HG03469 (cell line): Measurements from ENCODE around the gene GLYR1.

Source experiments
- ATAC-seq: cut with Tn5 transposase; IDR thresholded peaks from one replicate; pipeline ENCODE4 v1.9.1; 2021; ENCODE audit warnings: mild to moderate bottlenecking, moderate library complexity, moderate number of reproducible peaks; ENCODE audit not compliant: unreplicated experiment

Gene GLYR1

GRCh38 chr16:4852221-4852872 is 5.3 kb upstream of the GLYR1 start:
- ATAC-seq: no peak

- ATAC-seq: no peak
These were observed 3.1 kb upstream of the GLYR1 start for GRCh38 chr16:4850211-4850610.

- peak; percentile 12 for ATAC-seq
These were observed 893 bp upstream of the GLYR1 start for GRCh38 chr16:4847774-4848587.

GRCh38 chr16:4846503-4846900 is 586 bp downstream of the GLYR1 start:
- ATAC-seq: peak; percentile 16

- ATAC-seq: no peak
These were observed 6.1 kb downstream of the GLYR1 start for GRCh38 chr16:4840984-4841383.

- ATAC-seq: no peak
These were observed 7.1 kb downstream of the GLYR1 start for GRCh38 chr16:4839942-4840341.

- ATAC-seq: no peak
These were observed 9.2 kb downstream of the GLYR1 start for GRCh38 chr16:4837733-4838501.

GRCh38 chr16:4836727-4837126 is 10.4 kb downstream of the GLYR1 start:
- ATAC-seq: no peak

- ATAC-seq: no peak
These were observed 13.5 kb downstream of the GLYR1 start for GRCh38 chr16:4833584-4833983.

GRCh38 chr16:4832698-4833343 is 14.3 kb downstream of the GLYR1 start:
- no peak for ATAC-seq

- no peak for ATAC-seq
These were observed 15.5 kb downstream of the GLYR1 start for GRCh38 chr16:4831616-4832015.

GRCh38 chr16:4830408-4830807 is 16.7 kb downstream of the GLYR1 start:
- no peak for ATAC-seq

GRCh38 chr16:4828567-4829321 is 18.3 kb downstream of the GLYR1 start:
- no peak for ATAC-seq

GRCh38 chr16:4826980-4827379 is 20.1 kb downstream of the GLYR1 start:
- no peak for ATAC-seq

- no peak for ATAC-seq
These were observed 20.6 kb downstream of the GLYR1 start for GRCh38 chr16:4826526-4826925.

GRCh38 chr16:4825196-4825595 is 21.9 kb downstream of the GLYR1 start:
- no peak for ATAC-seq

GRCh38 chr16:4820652-4821051 is 26.4 kb downstream of the GLYR1 start:
- ATAC-seq: no peak

- no peak for ATAC-seq
These were observed 32.4 kb downstream of the GLYR1 start for GRCh38 chr16:4814542-4815173.

GRCh38 chr16:4814046-4814445 is 33.0 kb downstream of the GLYR1 start:
- no peak for ATAC-seq
